Type B pancreatic cell (in vitro differentiated cells): ENCODE results near the gene LRRC34. TPM values are rescaled to one million over a fixed set of nuclear protein-coding genes. Genes with fewer than 3 reads are reported as not detected.
A peak's percentile ranks its signal among the peaks of the same experiment; 100 is the strongest.

Experiments used
- DNase-seq: peaks from one replicate; pipeline ENCODE4 v3.0.0; 2021; ENCODE audit warnings: mixed read lengths; ENCODE audit not compliant: unreplicated experiment; ENCODE audit errors: extremely low spot score
- H3K27ac Mint-ChIP-seq: 2 replicates; pipeline ENCODE4 v1.8.0; 2021; ENCODE audit warnings: mild to moderate bottlenecking, mixed read lengths
- H3K27me3 Mint-ChIP-seq: 2 replicates; pipeline ENCODE4 v1.8.0; 2021; ENCODE audit warnings: mixed read lengths
- H3K36me3 Mint-ChIP-seq: 2 replicates; pipeline ENCODE4 v1.8.0; 2021; ENCODE audit warnings: mixed read lengths
- H3K4me1 Mint-ChIP-seq: one replicate; pipeline ENCODE4 v1.8.0; 2021; ENCODE audit warnings: mixed read lengths; ENCODE audit not compliant: unreplicated experiment
- H3K4me3 Mint-ChIP-seq: 2 replicates; pipeline ENCODE4 v1.8.0; 2021; ENCODE audit warnings: mild to moderate bottlenecking, mixed read lengths
- H3K9me3 Mint-ChIP-seq: 2 replicates; pipeline ENCODE4 v1.8.0; 2021; ENCODE audit warnings: mixed read lengths
- total RNA-seq: library from RNA; stranded (reverse); gene quantifications from 2 replicates; pipeline ENCODE4 v1.2.1, GENCODE V29; 2021; ENCODE audit warnings: low replicate concordance
- TF ChIP-seq, protein P1 (sequence below): fragments of 200-600 bp; sonication (generic); conservative IDR thresholded peaks from 2 replicates; pipeline ENCODE4 v1.5.0; 2021; ENCODE audit warnings: antibody characterized with exemption, mild to moderate bottlenecking

LRRC34 gene
- total RNA-seq, 1 donor from 2014 or later = 2.7 TPM

DNA sequence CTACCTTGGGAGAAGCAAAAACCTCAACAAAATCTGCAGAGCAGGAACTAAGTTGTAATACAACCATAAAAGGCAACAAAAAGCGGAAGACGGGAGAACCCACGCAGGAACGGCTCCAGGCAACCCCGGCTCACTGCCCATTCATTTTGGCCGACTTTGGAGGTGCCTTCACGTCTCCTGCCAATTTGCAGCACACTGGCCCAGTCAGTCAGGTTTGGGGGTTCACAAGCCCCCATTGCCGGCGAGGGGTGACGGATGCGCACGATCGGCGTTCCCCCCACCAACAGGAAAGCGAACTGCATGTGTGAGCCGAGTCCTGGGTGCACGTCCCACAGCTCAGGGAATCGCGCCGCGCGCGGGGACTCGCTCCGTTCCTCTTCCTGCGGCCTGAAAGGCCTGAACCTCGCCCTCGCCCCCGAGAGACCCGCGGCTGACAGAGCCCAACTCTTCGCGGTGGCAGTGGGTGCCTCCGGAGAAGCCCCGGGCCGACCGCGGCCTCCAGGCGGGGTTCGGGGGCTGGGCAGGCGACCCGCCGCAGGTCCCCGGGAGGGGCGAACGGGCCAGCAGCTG, 48.3 kb downstream of the LRRC34 start:
- TF ChIP-seq, protein P1, sequence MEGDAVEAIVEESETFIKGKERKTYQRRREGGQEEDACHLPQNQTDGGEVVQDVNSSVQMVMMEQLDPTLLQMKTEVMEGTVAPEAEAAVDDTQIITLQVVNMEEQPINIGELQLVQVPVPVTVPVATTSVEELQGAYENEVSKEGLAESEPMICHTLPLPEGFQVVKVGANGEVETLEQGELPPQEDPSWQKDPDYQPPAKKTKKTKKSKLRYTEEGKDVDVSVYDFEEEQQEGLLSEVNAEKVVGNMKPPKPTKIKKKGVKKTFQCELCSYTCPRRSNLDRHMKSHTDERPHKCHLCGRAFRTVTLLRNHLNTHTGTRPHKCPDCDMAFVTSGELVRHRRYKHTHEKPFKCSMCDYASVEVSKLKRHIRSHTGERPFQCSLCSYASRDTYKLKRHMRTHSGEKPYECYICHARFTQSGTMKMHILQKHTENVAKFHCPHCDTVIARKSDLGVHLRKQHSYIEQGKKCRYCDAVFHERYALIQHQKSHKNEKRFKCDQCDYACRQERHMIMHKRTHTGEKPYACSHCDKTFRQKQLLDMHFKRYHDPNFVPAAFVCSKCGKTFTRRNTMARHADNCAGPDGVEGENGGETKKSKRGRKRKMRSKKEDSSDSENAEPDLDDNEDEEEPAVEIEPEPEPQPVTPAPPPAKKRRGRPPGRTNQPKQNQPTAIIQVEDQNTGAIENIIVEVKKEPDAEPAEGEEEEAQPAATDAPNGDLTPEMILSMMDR = peak; percentile 10
- peaks cover 13% of the 10 kb centered on the region for H3K9me3 Mint-ChIP-seq
- DNase-seq = no peak
- peaks cover 4% of the 10 kb centered on the region for H3K4me1 Mint-ChIP-seq
- peaks cover 9% of the 10 kb centered on the region for H3K36me3 Mint-ChIP-seq
- H3K27me3 Mint-ChIP-seq = no peaks in the 10 kb centered on the region
- peak overlapping the region; percentile 88 for H3K4me3 Mint-ChIP-seq
- H3K27ac Mint-ChIP-seq = peak overlapping the region; percentile 91

DNA sequence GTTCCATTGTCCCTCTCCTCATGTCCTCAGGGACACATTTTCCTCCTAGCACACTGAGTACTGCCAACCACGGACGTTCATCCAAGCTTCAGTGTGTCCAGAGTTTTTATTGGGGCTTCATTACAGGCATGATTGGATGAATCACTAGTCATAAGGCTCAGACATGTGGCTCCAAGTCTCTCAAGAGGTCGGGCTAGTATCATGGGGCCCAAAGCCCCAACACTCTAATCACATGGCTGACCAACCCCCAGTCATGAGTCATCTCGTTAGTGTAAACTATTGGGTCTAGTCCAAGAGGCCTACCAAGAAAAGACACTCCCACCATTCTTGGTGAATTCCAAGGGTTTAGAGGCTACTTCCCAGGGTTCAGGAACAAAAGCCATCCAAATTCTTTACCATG, 52.2 kb downstream of the LRRC34 start:
- H3K9me3 Mint-ChIP-seq = peaks cover 4% of the 10 kb centered on the region
- no peak overlapping the region for H3K4me3 Mint-ChIP-seq
- TF ChIP-seq, protein P1 = no peak
- H3K27ac Mint-ChIP-seq = no peak overlapping the region
- peaks cover 3% of the 10 kb centered on the region for H3K27me3 Mint-ChIP-seq
- peaks cover 4% of the 10 kb centered on the region for H3K4me1 Mint-ChIP-seq
- peaks cover 5% of the 10 kb centered on the region for H3K36me3 Mint-ChIP-seq
- no peak for DNase-seq

DNA sequence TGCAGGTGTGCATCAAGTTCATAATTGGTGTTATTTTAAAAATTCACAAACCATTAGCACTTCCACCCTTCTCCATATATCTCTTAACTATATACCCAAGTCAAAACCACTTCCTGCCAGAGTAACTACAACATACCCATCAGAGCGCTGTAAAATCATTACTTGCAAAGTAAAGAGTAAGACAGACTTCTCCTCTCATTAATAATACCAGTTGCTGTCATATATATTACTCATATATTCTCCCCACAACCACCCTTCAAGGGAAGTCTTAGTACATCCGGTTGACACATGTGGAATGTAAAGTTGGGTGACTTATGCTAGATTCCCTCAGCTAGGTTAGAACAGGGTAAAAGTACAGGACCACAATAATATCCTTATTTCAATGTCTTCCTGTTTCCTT, 53.4 kb downstream of the LRRC34 start:
- no peak for DNase-seq
- TF ChIP-seq, protein P1 = no peak
- H3K9me3 Mint-ChIP-seq = no peaks in the 10 kb centered on the region
- peaks cover 3% of the 10 kb centered on the region for H3K27me3 Mint-ChIP-seq
- no peaks in the 10 kb centered on the region for H3K4me1 Mint-ChIP-seq
- no peak overlapping the region for H3K4me3 Mint-ChIP-seq
- H3K36me3 Mint-ChIP-seq = no peaks in the 10 kb centered on the region
- no peak overlapping the region for H3K27ac Mint-ChIP-seq

DNA sequence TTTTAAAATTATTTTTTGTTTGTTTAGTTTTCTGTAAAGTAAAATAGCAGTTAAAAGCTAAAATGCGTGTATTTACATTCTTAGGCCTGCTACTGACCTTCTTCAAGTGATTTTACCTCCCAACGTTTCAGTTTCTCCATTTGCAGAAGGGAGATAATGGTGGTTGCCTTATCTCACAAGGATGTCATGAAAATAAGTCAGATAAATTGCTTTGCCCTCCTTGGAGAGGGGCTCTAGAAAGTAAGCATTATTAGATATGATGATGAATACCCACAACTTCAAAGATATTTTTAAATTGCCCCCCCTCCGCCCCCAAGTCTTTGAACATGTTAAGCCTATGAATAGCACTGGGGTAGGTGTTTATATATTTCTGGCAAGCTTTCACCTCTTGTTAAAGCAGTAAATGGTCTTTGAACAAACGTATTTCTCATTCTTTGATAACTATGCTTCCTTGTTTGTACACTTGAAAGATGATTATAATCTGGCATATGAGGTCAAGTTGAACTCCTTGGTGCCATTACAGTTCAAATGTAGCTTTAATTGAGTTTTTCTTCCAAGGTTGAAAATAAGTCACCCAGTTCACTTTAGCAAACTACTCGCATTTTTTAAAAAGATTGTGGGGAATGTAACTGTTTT, 54.2 kb downstream of the LRRC34 start:
- DNase-seq = no peak
- H3K4me1 Mint-ChIP-seq = no peaks in the 10 kb centered on the region
- no peaks in the 10 kb centered on the region for H3K36me3 Mint-ChIP-seq
- no peaks in the 10 kb centered on the region for H3K9me3 Mint-ChIP-seq
- TF ChIP-seq, protein P1 = no peak
- H3K27ac Mint-ChIP-seq = no peak overlapping the region
- no peak overlapping the region for H3K4me3 Mint-ChIP-seq
- peaks cover 3% of the 10 kb centered on the region for H3K27me3 Mint-ChIP-seq

DNA sequence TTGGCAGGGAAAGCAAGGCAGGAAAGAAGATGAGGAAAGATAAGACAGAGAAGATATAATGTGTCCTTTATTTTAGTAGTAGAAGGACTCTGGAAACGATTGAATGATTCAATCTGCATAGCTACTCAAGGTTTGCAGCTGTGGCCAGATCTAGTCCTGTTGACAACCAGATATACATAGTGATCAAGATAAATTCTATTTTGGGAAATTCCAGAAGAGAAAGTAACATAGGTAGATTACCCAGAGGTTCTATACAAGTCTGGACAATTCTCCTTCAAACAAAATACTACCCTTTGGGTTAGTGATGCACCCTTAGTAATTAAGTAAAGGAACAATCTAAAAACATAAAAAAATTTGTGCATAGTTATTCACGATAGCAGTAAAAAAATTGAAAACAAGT, 57.2 kb downstream of the LRRC34 start:
- H3K27me3 Mint-ChIP-seq = peaks cover 8% of the 10 kb centered on the region
- no peaks in the 10 kb centered on the region for H3K9me3 Mint-ChIP-seq
- H3K4me1 Mint-ChIP-seq = no peaks in the 10 kb centered on the region
- TF ChIP-seq, protein P1 = no peak
- DNase-seq = no peak
- H3K36me3 Mint-ChIP-seq = no peaks in the 10 kb centered on the region
- no peak overlapping the region for H3K4me3 Mint-ChIP-seq
- H3K27ac Mint-ChIP-seq = no peak overlapping the region
